Measurements from ENCODE around the gene SPDYA.
"Not testable (repeated sequence)": the region's sequence is repeated elsewhere in the genome, so short reads cannot be mapped to it uniquely, and the experiment has no call there.

SPDYA gene

GRCh38 chr2:28810384-28811285 is at the start of gene SPDYA:
Gene SPDYA, plus strand, starts transcription at chr2:28810834. Its CDS starts 5,181 bp downstream, at chr2:28816015.
- DNase-seq = peak; percentile 81

- no peak for DNase-seq
Measured at GRCh38 chr2:28761420-28761819, 49.2 kb upstream of the SPDYA start.

- no peak for DNase-seq
Measured at GRCh38 chr2:28764909-28765711, 45.5 kb upstream of the SPDYA start.

GRCh38 chr2:28766070-28766469 is 44.6 kb upstream of the SPDYA start:
- no peak for DNase-seq

- no peak for DNase-seq
Measured at GRCh38 chr2:28767337-28767736, 43.3 kb upstream of the SPDYA start.

- no peak for DNase-seq
Measured at GRCh38 chr2:28768422-28768821, 42.2 kb upstream of the SPDYA start.

GRCh38 chr2:28768952-28769351 is 41.7 kb upstream of the SPDYA start:
- DNase-seq = no peak

- no peak for DNase-seq
Measured at GRCh38 chr2:28772351-28772750, 38.3 kb upstream of the SPDYA start.

GRCh38 chr2:28776471-28776870 is 34.2 kb upstream of the SPDYA start:
- DNase-seq = no peak

- DNase-seq = no peak
Measured at GRCh38 chr2:28778392-28778791, 32.2 kb upstream of the SPDYA start.

- no peak for DNase-seq
Measured at GRCh38 chr2:28779001-28779400, 31.6 kb upstream of the SPDYA start.

- no peak for DNase-seq
Measured at GRCh38 chr2:28780496-28780895, 30.1 kb upstream of the SPDYA start.

- no peak for DNase-seq
Measured at GRCh38 chr2:28782423-28782822, 28.2 kb upstream of the SPDYA start.

GRCh38 chr2:28784570-28784969 is 26.1 kb upstream of the SPDYA start:
- not testable (repeated sequence) for DNase-seq

GRCh38 chr2:28796620-28797019 is 14.0 kb upstream of the SPDYA start:
- no peak for DNase-seq

- no peak for DNase-seq
Measured at GRCh38 chr2:28801726-28802125, 8.9 kb upstream of the SPDYA start.

- DNase-seq = no peak
Measured at GRCh38 chr2:28802975-28803429, 7.6 kb upstream of the SPDYA start.

- no peak for DNase-seq
Measured at GRCh38 chr2:28809927-28810326, 707 bp upstream of the SPDYA start.

- DNase-seq = no peak
Measured at GRCh38 chr2:28818053-28818452, 7.4 kb downstream of the SPDYA start.

GRCh38 chr2:28821295-28821958 is 10.8 kb downstream of the SPDYA start:
- peak; percentile 50 for DNase-seq

- no peak for DNase-seq
Measured at GRCh38 chr2:28822036-28822435, 11.4 kb downstream of the SPDYA start.

- no peak for DNase-seq
Measured at GRCh38 chr2:28824207-28824606, 13.6 kb downstream of the SPDYA start.

GRCh38 chr2:28824870-28825269 is 14.2 kb downstream of the SPDYA start:
- no peak for DNase-seq

Measured in CD4-positive, alpha-beta T cell treated with Interleukin-15 for 1 hour (primary cell).